ENCODE measurements around the gene SORCS3. TPM values are rescaled to one million over a fixed set of nuclear protein-coding genes. Genes with fewer than 3 reads are reported as not detected.

SORCS3 gene
- total RNA-seq, 1 experiment from 2014 or later: not detected

DNA sequence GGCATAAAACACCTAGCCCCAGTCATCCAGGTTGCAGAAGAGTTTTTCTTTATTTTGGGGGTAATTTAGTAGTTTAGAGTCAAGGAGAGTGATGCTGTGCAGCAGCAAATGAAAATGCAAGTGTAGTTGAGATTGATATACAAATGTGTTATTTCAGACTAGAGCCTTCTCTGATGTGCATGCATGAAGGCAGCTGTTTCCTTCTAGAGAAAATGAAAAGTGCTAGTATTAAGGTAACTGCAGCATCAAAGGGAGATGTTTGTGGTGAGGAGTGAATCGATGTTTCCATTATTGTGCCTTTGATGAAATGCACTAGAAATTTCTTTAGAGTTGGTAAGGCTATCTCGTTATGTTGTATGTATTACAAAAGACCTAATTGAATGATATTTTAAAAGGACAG lies 339.3 kb downstream of the SORCS3 start:
- no peak for DNase-seq
- no peak overlapping the region for H3K4me2 ChIP-seq (ENCODE audit: low read length)
- no peaks in the 10 kb centered on the region for H4K20me1 ChIP-seq (ENCODE audit: low read length)
- no peaks in the 10 kb centered on the region for H3K9me2 ChIP-seq (replicated peaks; ENCODE audit: low read length)
- ATAC-seq: no peak
- intact Hi-C loops (cut with micrococcal nuclease): no loop called here
- H3K4me1 ChIP-seq (ENCODE audit: insufficient read depth, low read length): no peaks in the 10 kb centered on the region
- no peak overlapping the region for H3K27ac ChIP-seq (ENCODE audit: low read length)
- no peaks in the 10 kb centered on the region for H3K79me2 ChIP-seq (ENCODE audit: low read length)
- H3K27me3 ChIP-seq (ENCODE audit: low read length): no peaks in the 10 kb centered on the region
- no peaks in the 10 kb centered on the region for H3K9me3 ChIP-seq (ENCODE audit: low read length)
- TF ChIP-seq EZH2phosphoT487 (IDR thresholded peaks at IDR 0.05; ENCODE audit: borderline replicate concordance, low read length): no peak
- TF ChIP-seq, protein P1, sequence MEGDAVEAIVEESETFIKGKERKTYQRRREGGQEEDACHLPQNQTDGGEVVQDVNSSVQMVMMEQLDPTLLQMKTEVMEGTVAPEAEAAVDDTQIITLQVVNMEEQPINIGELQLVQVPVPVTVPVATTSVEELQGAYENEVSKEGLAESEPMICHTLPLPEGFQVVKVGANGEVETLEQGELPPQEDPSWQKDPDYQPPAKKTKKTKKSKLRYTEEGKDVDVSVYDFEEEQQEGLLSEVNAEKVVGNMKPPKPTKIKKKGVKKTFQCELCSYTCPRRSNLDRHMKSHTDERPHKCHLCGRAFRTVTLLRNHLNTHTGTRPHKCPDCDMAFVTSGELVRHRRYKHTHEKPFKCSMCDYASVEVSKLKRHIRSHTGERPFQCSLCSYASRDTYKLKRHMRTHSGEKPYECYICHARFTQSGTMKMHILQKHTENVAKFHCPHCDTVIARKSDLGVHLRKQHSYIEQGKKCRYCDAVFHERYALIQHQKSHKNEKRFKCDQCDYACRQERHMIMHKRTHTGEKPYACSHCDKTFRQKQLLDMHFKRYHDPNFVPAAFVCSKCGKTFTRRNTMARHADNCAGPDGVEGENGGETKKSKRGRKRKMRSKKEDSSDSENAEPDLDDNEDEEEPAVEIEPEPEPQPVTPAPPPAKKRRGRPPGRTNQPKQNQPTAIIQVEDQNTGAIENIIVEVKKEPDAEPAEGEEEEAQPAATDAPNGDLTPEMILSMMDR (conservative IDR thresholded peaks at IDR 0.05; ENCODE audit: low read depth, low read length): no peak
- TF ChIP-seq EZH2 (IDR thresholded peaks at IDR 0.05; ENCODE audit: low read length, unreplicated experiment): no peak
- no peak overlapping the region for H2AFZ ChIP-seq (ENCODE audit: low read length)
- no peak overlapping the region for H3K4me3 ChIP-seq (ENCODE audit: low read length)
- CTCF ChIA-PET: no interaction called here
- H3K9ac ChIP-seq (ENCODE audit: low read length): no peak overlapping the region
- POLR2A ChIA-PET (ENCODE audit: unreplicated experiment): no interaction called here
- no TSS peak for BruUV-seq (replicated peaks)
- no peaks in the 10 kb centered on the region for H3F3A ChIP-seq (ENCODE audit: low read length, unreplicated experiment)
- no peaks in the 10 kb centered on the region for H3K36me3 ChIP-seq (ENCODE audit: low read depth, low read length)

DNA sequence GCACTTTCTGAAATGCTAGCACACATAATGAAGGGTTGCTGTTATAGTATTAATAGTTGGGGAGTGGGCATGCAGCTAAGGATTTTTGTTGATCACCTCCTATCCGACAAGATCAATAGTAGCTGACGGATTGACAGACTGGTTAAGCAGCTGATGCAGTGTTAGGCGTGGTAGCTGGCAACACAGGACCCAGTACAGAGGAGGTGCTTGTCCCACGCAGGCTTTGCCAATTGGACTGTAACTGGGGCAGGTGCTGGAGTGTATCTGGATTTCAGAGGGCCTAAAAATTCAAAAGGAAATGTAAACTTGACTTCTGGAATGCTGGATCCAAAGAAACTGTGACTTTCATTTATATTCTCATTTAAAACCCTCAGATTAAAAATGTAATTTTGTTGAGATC lies 340.9 kb downstream of the SORCS3 start:
- no TSS peak for BruUV-seq (replicated peaks)
- Histone ChIP-seq H3K9me3 (ENCODE audit: low read length) (no peaks in the 10 kb centered on the region), H3K9ac (ENCODE audit: low read length) (no peak overlapping the region), H3F3A (ENCODE audit: low read length, unreplicated experiment) (no peaks in the 10 kb centered on the region), H3K4me2 (ENCODE audit: low read length) (no peak overlapping the region), H3K9me2 (replicated peaks; ENCODE audit: low read length) (no peaks in the 10 kb centered on the region), H3K4me1 (ENCODE audit: insufficient read depth, low read length) (no peaks in the 10 kb centered on the region), H3K36me3 (ENCODE audit: low read depth, low read length) (no peaks in the 10 kb centered on the region), H4K20me1 (ENCODE audit: low read length) (no peaks in the 10 kb centered on the region), H3K79me2 (ENCODE audit: low read length) (no peaks in the 10 kb centered on the region), H3K4me3 (ENCODE audit: low read length) (no peak overlapping the region), H3K27me3 (ENCODE audit: low read length) (no peaks in the 10 kb centered on the region), H3K27ac (ENCODE audit: low read length) (no peak overlapping the region), H2AFZ (ENCODE audit: low read length) (no peak overlapping the region)
- intact Hi-C loops (cut with micrococcal nuclease): no loop called here
- no peak for ATAC-seq
- ChIA-PET CTCF (no interaction called here), POLR2A (ENCODE audit: unreplicated experiment) (no interaction called here)
- DNase-seq: no peak
- TF ChIP-seq, protein P1 (conservative IDR thresholded peaks at IDR 0.05; ENCODE audit: low read depth, low read length): no peak
- TF ChIP-seq EZH2phosphoT487 (IDR thresholded peaks at IDR 0.05; ENCODE audit: borderline replicate concordance, low read length) (no peak), EZH2 (IDR thresholded peaks at IDR 0.05; ENCODE audit: low read length, unreplicated experiment) (no peak)

DNA sequence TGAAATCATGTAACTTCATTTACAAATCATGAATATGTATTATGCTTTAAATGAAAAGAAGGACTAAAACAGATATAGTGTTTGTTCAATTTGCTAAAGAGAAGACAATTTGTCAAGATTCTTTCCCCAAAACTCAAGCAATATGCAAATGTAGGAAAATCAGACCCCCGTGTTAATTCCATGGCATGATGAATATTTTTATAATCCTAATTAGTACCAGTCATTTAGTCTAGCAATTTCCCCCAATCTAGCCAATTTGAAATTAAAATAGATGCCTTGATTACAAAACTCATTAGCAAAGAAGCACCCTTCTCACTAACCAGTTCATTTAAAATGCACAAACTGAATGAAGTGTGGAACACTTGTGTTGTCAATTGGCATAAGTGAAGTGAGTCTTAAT lies 347.6 kb downstream of the SORCS3 start:
- no peaks in the 10 kb centered on the region for H3K9me3 ChIP-seq (ENCODE audit: low read length)
- no peaks in the 10 kb centered on the region for H3F3A ChIP-seq (ENCODE audit: low read length, unreplicated experiment)
- no peak overlapping the region for H3K27ac ChIP-seq (ENCODE audit: low read length)
- H3K79me2 ChIP-seq (ENCODE audit: low read length): no peaks in the 10 kb centered on the region
- intact Hi-C loops (cut with micrococcal nuclease): no loop called here
- H3K4me1 ChIP-seq (ENCODE audit: insufficient read depth, low read length): no peaks in the 10 kb centered on the region
- H3K4me3 ChIP-seq (ENCODE audit: low read length): no peak overlapping the region
- H3K9ac ChIP-seq (ENCODE audit: low read length): no peak overlapping the region
- DNase-seq (no peak), ATAC-seq (no peak)
- POLR2A ChIA-PET (ENCODE audit: unreplicated experiment): no interaction called here
- H3K27me3 ChIP-seq (ENCODE audit: low read length): no peaks in the 10 kb centered on the region
- H3K36me3 ChIP-seq (ENCODE audit: low read depth, low read length): no peaks in the 10 kb centered on the region
- no peak overlapping the region for H2AFZ ChIP-seq (ENCODE audit: low read length)
- no peaks in the 10 kb centered on the region for H3K9me2 ChIP-seq (replicated peaks; ENCODE audit: low read length)
- H3K4me2 ChIP-seq (ENCODE audit: low read length): no peak overlapping the region
- no peak for TF ChIP-seq EZH2phosphoT487 (IDR thresholded peaks at IDR 0.05; ENCODE audit: borderline replicate concordance, low read length)
- no peak for TF ChIP-seq EZH2 (IDR thresholded peaks at IDR 0.05; ENCODE audit: low read length, unreplicated experiment)
- TF ChIP-seq, protein P1 (conservative IDR thresholded peaks at IDR 0.05; ENCODE audit: low read depth, low read length): no peak
- H4K20me1 ChIP-seq (ENCODE audit: low read length): no peaks in the 10 kb centered on the region
- CTCF ChIA-PET: no interaction called here
- no TSS peak for BruUV-seq (replicated peaks)

Measured in PC-3 (cell line).